ENCODE data around the gene ARMC9.

ARMC9 gene

DNA sequence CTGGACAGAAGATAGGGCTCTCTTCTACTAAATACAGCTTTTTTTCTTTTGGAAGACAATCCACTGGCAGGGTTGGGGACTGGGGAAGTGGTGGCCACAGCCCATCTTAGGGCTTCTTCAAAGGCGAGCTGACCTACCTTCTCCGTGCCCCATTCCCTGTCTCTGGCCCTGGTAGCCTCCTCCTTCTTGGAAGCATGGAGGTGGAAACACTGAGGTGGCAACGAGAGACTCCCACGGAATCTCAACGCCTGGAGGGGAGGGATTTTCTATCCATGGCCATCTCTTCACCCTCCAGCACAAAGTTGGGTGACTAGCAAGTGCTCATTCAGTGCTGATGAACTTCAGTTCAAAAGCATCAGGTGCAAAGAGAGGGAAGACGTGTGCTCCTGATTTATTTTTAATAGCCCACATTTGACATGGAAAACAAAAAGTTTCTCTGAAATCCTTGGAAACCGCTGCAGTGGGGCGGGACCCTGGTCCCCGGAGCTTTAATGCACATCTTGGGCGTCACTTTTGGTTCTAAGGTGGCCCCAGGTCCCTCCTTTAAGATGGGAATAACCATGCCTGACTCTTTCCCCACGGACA is 633 bp upstream of the ARMC9 start:
- no peak for DNase-seq (ENCODE audit: low read depth)
- H3K4me3 ChIP-seq (ENCODE audit: low read depth, low read length): peak overlapping the region; percentile 71

DNA sequence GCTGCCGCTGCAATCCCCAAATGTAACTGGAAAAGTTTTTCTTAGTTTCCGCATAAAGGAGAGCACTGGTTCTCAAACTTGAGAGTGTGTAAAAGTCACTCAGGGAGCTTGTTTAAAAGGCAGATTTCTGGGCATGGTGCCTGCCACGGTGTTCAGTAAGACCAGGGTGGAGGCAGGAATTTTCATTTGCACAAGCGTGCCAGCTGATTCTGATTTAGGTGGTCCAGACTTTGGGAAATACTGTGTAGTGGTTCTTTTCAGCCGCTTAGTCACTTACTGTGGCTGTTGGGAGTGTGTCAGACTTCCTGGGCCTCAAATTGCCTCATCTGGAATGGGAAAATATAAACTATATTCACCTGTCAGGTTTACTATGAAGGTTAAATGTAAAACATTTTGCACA is 788 bp downstream of the ARMC9 start:
- no peak for DNase-seq (ENCODE audit: low read depth)
- peak overlapping the region; percentile 71 for H3K4me3 ChIP-seq (ENCODE audit: low read depth, low read length)

DNA sequence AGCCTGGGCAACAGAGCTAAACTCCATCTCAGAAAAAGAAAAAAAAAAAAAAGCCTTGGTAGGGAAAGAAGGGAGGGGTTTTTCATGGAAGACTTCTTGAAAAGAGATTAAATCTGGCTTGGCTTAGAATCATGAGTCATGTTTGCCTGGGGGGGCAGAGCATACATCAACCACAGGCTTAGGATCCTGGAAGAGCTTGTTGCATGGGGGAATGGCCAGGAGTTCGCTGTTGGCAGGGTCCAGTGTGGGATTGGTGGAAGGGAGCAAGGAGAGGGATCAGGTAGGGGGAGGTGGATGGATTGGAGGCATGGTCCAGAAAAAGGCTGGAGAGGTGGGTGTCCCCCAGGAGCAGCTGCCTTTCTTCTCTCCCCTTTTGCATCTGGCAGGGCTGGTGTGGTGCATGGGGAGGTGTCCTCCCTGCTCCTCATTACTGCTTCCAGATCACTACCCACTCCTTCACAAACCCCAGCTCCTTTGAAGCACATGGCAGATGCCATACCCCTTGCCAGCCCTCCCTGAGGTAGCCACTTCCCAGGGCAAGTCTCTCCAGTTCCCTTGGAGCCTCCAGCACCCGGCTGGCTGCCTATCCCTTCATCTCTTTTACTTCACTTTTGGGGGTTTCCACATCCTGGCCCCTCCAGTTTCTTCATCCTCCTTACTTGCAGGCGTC is 2.5 kb downstream of the ARMC9 start:
- no peak for DNase-seq (ENCODE audit: low read depth)
- no peak overlapping the region for H3K4me3 ChIP-seq (ENCODE audit: low read depth, low read length)

DNA sequence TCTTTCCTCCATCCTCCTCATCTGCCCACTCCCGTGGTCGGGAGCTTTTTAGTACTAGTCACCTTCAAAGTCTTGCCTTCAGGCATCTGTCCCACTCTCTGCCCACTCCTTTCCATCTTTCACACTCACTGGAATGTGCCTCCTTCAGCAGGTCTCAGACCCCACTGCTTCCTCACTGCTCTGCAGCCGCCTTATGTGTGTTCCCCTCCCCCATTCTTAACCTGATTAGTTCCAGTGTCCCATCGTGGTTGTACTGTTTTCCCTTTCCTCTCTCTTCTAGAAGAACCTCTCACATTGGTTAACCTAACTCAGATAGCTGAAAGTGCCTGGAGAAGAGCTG is 3.0 kb downstream of the ARMC9 start:
- no peak for DNase-seq (ENCODE audit: low read depth)
- H3K4me3 ChIP-seq (ENCODE audit: low read depth, low read length): no peak overlapping the region

DNA sequence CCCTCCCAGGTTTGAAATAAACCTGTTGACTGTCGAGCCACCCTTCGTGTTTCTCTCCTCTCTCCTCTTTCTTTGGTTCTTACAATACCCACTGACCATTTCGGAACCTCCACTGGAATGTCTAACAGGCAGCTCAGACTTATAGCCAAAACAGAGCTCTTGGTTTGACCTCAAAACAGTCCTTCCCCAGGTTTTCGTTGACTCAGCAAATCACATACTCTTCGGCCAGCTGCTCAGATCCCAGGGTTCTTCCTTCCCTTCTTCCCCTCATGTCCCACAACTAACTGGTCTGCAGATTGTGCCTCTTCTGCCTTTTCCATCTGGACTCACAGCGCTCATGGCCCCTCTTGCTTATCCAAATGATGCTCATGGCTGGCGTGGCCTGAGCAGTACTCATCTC is 4.7 kb downstream of the ARMC9 start:
- no peak for DNase-seq (ENCODE audit: low read depth)
- no peak overlapping the region for H3K4me3 ChIP-seq (ENCODE audit: low read depth, low read length)

DNA sequence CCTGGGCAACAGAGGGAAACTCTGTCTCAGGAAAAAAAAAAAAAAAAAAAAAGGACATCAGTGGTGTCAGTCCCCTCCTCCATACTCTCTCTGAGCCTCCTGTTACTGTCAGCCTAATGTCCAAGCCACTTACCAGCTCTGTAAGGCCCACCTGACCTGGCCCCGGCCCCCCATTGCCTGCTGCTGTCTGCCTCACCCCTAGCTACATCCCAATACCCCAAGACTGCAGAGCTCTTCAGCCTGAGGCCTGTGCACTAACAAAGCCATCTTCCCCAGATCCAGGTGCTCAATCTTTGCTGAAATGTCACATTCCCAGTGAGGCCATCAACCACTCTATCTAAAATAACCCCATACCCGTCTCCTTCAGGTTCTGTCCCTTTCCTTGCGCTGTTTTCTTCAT is 5.7 kb downstream of the ARMC9 start:
- H3K4me3 ChIP-seq (ENCODE audit: low read depth, low read length): no peak overlapping the region
- DNase-seq (ENCODE audit: low read depth): no peak

DNA sequence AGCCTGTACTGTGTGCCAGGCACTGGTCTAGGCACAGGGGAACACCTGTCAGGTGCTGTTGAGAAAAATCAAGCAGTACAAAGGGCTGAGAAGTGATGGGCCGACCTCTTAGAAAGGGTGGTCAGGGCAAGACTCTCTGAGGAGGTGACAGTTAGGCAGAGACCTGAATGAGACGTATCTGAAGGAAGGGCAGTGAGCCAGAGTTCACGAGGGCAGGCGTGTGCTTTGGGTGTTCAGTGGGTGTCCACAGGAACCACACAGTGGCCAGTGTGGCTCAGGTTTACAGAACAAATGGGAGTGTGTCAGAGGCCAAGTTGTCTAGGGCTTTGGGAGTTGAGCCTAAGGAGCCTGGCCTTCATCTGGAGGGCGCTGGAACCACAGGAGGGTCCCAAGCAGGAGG is 6.2 kb downstream of the ARMC9 start:
- H3K4me3 ChIP-seq (ENCODE audit: low read depth, low read length): no peak overlapping the region
- DNase-seq (ENCODE audit: low read depth): no peak

DNA sequence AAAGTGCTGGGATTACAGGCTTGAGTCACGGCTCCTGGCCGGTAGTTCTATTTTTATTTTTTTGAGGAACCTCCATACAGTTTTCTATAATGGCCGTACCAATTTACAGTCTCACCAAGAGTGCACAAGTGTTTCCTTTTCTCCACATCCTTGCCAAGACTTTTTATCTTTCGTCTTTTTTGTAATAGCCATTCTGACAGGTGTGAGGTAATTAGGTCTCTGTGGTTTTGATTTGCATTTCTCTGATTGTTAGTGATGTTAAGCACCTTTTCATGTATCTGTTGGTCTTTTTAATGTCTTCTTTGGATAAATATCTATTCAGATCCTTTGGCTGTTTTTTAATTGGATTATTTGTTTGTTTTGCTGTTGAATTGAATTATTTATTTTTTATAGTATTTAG is 9.3 kb downstream of the ARMC9 start:
- DNase-seq (ENCODE audit: low read depth): no peak
- H3K4me3 ChIP-seq (ENCODE audit: low read depth, low read length): no peak overlapping the region

DNA sequence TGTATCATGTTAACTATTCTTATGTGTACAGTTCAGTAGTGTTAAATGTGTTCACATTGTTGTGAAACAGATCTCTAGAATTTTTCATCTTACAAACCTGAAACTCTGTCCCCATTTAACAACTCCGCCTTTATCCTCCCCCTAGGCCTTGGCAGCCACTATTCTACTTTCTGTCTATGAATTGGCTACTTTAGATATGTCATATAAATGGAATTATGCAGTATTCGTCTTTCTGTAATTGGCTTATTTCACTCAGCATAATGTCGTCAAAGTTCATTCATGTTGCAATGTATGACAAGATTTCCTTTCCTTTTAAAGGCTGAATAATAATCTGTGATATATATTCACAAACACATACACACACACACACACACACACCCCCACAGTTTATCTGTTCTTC is 12.4 kb downstream of the ARMC9 start:
- no peak overlapping the region for H3K4me3 ChIP-seq (ENCODE audit: low read depth, low read length)

DNA sequence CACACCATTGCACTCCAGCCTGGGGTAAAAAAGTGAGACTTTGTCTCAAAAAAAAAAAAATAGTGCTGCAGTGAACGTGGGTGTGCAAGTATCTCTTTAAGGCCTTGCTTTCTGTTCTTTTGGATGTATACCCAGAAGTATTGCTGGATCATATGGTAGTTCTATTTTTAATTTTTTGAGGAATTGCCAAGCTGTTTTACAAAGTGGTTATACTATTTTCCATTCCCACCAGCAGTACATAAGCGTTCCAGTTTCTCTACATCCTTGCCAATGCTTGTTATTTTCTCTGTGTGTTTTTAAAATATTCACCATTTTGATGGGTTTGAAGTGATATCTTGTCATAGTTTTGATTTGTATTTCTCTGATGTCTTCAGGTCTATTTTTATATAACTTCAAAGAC is 13.1 kb downstream of the ARMC9 start:
- no peak overlapping the region for H3K4me3 ChIP-seq (ENCODE audit: low read depth, low read length)
- DNase-seq (ENCODE audit: low read depth): no peak

More for the DNA sequence above, 12.4 kb downstream of the ARMC9 start:
- no peak for DNase-seq (ENCODE audit: low read depth)

DNA sequence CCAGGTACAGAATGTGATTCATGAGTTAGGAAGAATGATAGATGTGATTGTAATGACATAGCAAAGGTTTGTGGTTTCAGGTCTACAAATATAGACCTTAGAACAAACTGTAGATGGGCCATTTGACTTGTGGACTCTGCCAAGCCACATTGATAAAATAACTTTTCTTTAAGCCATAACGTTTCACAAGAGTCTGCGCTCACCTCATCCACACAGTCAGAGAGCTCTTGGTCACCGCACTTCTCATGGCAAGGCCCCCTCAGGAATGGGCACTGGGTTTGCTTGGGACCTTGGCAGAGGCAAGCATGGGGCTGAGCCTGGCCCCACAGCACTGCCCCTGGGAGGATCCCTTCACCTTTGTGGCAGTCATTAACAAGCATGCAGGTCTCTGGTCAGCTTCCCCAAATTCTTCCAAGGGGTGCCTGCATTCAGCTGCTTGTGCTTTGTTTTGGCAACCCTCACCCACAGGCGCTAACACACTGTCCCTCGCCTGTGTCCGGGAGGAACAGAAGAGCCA is 14.0 kb downstream of the ARMC9 start:
- DNase-seq (ENCODE audit: low read depth): no peak
- no peak overlapping the region for H3K4me3 ChIP-seq (ENCODE audit: low read depth, low read length)

DNA sequence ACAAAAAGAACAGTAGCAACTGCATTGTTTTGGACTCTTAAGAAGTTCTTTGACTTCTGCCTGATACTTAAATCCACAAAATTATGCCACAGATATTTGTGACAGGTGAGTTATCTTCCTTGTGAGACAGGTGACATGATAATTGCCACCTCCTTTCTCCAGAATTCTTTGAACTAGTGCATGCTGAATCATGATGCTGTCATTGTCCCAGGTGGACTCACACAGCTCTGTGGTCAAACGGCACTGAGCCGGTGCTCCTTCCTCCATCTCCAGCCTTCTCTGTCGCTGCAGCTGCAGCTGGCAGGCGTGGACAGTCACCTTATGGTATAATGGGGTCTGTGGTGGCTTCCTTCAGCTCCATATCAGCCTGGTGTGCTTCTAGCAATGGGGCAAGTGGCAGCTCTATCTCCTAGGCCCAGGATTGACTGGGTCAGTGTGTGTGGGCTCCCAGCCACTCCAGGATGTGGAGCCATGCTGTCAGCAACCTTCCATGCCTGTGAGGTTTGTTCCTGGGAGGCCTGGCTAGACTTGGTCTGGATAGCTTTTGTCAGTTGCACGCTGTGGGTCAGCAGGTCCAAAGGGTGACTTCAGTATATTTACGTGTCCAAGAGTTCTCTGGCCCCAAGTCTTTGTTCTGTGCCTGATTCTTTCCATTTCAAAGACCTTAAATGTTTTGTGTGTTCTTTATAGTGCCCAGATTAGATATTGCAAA is 15.7 kb downstream of the ARMC9 start:
- DNase-seq (ENCODE audit: low read depth): no peak
- H3K4me3 ChIP-seq (ENCODE audit: low read depth, low read length): no peak overlapping the region

DNA sequence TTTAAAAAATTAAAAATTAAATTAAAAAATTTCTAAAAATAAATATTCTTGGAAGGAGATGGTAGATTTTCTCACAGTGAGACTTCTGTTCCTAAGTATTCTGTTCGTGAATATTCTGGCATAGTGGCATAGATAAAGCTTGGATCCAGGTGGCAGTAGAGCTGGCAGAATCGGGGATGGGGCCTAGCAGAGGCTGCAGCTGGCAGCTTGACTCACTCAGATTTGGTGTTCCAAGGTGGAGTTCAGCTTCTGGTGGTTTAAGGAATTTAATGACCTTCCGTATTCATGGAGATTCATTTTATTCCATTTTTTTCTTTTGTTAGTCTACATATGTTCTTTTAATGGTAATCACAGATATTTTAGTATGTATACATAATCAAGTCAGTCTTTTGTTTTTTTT is 19.9 kb downstream of the ARMC9 start:
- DNase-seq (ENCODE audit: low read depth): no peak

DNA sequence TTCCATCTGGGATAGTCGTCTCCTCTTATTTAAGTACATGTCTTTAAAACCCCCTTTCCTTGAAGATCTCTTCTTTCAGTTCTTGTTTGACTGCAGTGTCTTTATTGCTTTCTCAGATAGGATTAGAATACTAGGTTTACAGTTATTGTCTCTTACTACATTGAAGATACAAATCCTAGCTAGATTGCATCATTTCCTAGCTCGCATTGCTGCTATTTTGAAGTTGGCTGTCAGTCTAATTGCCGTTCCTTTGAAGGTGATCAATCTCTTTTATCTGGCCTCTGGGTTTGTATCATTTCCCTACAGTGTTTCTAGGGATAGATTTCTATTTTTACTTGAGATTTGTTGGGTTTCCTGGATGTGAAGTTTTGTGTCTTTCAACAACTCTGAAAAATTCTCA is 20.9 kb downstream of the ARMC9 start:
- H3K4me3 ChIP-seq (ENCODE audit: low read depth, low read length): no peak overlapping the region
- no peak for DNase-seq (ENCODE audit: low read depth)

More for the DNA sequence above, 19.9 kb downstream of the ARMC9 start:
- no peak overlapping the region for H3K4me3 ChIP-seq (ENCODE audit: low read depth, low read length)

DNA sequence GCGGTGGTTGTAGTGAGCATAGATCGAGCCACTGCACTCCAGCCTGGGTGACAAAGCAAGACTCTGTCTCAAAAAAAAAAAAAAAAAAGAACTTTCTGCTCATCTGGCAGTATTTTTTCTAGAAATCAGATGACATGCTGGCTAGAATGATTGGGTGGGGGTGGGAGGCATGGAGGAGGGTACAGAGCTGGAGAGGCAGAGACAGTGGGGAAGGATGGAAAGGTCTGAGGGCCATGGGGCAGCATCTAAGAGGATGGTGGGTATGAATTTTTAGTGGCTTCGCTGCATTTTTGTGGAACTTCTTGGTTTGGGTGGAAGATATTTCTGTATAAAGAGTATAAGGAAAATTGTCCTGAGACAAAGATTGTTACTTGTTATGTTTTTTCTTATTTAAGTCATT is 23.3 kb downstream of the ARMC9 start:
- H3K4me3 ChIP-seq (ENCODE audit: low read depth, low read length): no peak overlapping the region
- DNase-seq (ENCODE audit: low read depth): no peak

DNA sequence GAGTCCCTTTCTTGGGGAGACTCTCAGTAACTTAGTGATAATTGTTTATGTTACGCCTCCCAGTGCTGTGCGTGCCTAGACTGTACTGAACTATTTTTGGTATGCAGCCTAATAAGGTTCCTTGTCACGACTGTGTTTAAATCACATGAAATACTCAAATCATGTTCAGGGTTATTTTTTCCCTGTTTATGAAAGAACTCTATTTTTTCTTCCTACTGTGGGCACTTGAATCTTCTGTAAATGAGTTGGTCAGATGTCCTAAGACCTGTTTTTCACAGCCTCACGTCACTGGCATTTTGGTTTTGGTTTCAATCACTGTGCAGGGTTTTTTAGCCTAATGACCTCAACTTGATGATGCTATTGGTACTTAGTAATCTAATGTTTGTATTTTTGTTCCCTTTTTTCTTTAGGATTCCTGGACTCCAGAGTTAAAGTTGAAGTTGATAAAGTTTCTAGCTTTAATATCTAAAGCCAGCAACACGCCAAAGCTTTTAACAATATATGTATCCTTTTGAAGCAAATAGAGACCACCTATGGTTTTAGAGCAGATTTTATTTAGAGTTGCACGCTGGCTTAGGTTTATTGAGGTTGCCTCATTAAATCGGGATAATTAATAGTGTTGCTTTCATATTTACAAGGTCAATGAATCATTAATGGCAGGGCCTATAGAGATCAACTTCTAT is 24.0 kb downstream of the ARMC9 start:
- no peak for DNase-seq (ENCODE audit: low read depth)
- H3K4me3 ChIP-seq (ENCODE audit: low read depth, low read length): no peak overlapping the region

DNA sequence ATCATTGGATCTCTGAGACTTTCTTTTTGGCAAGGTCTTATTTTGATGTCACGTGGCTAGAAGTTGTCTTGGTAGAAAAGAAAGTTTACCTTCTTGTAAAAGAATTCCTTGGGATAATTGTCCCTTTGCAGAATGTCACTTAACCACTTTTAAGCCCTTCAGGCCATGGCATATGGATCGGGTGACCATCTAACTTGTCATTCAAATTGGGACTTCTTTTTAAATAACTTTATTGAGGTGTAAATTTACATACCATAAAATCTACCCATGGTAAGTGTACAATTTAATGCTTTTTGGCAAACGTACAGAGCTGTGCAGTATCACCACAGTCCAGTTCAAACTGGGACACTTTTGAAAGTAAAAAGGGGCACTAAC is 24.6 kb downstream of the ARMC9 start:
- H3K4me3 ChIP-seq (ENCODE audit: low read depth, low read length): no peak overlapping the region

DNA sequence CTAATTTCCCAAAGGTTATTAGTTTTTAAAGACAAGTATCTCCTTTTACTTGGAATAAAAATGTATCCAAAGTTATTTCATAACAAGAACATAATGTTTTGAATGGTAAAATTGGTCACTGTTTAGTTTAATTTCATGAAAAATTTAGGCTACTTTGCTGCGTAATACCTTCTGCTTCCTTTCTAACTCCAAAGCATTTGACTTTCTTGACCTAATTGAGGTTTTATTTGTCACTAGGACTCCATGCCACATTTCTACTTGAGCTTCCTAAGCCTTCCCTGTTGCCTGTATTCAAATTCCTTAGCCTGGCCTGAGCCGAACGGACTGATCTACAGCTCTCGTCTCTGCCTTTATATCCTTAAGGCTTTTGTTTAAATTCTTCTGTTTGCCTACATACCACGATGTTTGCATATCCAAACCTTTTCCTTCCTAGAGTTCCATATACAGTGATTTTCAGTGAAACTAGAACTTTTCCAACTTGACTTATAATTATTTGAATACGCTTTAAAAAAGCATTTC is 25.1 kb downstream of the ARMC9 start:
- no peak overlapping the region for H3K4me3 ChIP-seq (ENCODE audit: low read depth, low read length)
- no peak for DNase-seq (ENCODE audit: low read depth)

More for the DNA sequence above, 24.6 kb downstream of the ARMC9 start:
- DNase-seq (ENCODE audit: low read depth): no peak

DNA sequence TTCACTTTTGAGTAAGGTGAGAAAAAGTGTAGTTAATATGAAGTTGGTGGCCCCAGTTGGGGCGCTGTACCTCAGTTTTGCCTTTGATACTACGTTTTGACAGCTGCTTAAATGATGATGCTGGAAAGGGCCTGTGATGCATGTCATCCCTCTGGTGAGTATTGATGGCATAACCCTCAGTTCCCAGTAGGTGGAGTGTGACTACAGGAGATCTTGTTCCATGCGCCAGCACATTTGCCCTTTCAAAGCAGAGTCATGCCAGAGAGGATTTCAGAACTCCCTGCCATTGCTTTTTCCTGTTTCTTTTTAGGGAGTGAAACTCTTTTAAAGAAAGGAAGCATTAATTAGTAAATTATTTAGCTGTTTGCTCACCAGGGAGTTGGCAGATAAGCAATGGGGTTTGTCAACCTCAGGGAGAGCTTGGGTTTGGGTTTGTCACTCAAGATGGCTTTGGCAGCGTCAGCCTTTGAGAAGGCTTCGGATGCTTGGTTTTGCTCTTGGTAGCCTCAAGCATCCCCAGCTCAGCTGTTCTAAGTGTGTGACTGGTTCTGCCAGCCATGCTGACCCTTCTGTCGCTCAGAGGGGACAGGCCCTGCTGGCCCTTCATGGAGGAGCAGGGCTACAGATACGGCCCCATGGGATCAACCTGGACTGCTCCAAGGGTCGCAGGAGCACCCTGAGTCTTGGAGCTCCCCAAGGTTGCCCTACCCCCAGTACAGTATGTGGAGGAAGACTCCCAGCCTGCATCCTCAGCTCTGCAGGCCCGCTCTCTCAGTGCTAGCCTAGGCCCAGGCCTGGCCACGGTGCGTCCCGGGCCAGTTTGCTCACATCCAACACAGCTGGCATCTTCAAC is 29.1 kb downstream of the ARMC9 start:
- H3K4me3 ChIP-seq (ENCODE audit: low read depth, low read length): no peak overlapping the region
- peak; percentile 39 for DNase-seq (ENCODE audit: low read depth)

All from skeletal muscle cell (primary cell).